HG03354 (cell line): Measurements from ENCODE around the gene DNAJB6.
A peak's percentile ranks its signal among the peaks of the same experiment; 100 is the strongest.

ENCODE experiments used
- ATAC-seq: cut with Tn5 transposase; IDR thresholded peaks from one replicate; pipeline ENCODE4 v1.9.1; 2021; ENCODE audit warnings: mild to moderate bottlenecking; ENCODE audit not compliant: unreplicated experiment, poor library complexity, severe bottlenecking

Gene DNAJB6

GRCh38 chr7:157391036-157391710, 54.4 kb downstream of the DNAJB6 start:
- ATAC-seq = no peak

- ATAC-seq = no peak
Measured at GRCh38 chr7:157392256-157393037, 55.6 kb downstream of the DNAJB6 start.

- no peak for ATAC-seq
Measured at GRCh38 chr7:157394246-157395191, 57.7 kb downstream of the DNAJB6 start.

- ATAC-seq = no peak
Measured at GRCh38 chr7:157395206-157395605, 58.4 kb downstream of the DNAJB6 start.

GRCh38 chr7:157396316-157397035, 59.7 kb downstream of the DNAJB6 start:
- no peak for ATAC-seq

GRCh38 chr7:157397036-157397720, 60.4 kb downstream of the DNAJB6 start:
- ATAC-seq = no peak

GRCh38 chr7:157397731-157398691, 61.2 kb downstream of the DNAJB6 start:
- ATAC-seq = peak; percentile 64

GRCh38 chr7:157399086-157399687, 62.4 kb downstream of the DNAJB6 start:
- ATAC-seq = no peak

GRCh38 chr7:157400171-157400860, 63.5 kb downstream of the DNAJB6 start:
- no peak for ATAC-seq

- ATAC-seq = no peak
Measured at GRCh38 chr7:157401567-157402387, 65.0 kb downstream of the DNAJB6 start.

GRCh38 chr7:157402388-157402703, 65.5 kb downstream of the DNAJB6 start:
- no peak for ATAC-seq

GRCh38 chr7:157402911-157403534, 66.2 kb downstream of the DNAJB6 start:
- no peak for ATAC-seq

- ATAC-seq = no peak
Measured at GRCh38 chr7:157403646-157404401, 67.0 kb downstream of the DNAJB6 start.

- ATAC-seq = no peak
Measured at GRCh38 chr7:157404845-157405481, 68.2 kb downstream of the DNAJB6 start.

GRCh38 chr7:157405501-157405900, 68.7 kb downstream of the DNAJB6 start:
- ATAC-seq = no peak
